HepG2 (cell line): ENCODE data around the gene DDX31. TPM values are rescaled to one million over a fixed set of nuclear protein-coding genes. Genes with fewer than 3 reads are reported as not detected.

ENCODE experiments used
- ATAC-seq: fragments of 200-7000 bp; cut with Tn5 transposase; 3 replicates; pipeline ENCODE4 v1.9.1; 2020; ENCODE audit warnings: mild to moderate bottlenecking, moderate library complexity
- BruUV-seq: library from RNA; stranded (reverse); fragments of 400-500 nt; replicated peaks from 2 replicates; lab custom pipeline; 2021; lab: Mats Ljungman, UMichigan
- CTCF ChIA-PET: fragments of 300-600 bp; formaldehyde crosslinking; extraction: SDS; loops from one replicate; lab custom pipeline; 2021; ENCODE audit warnings: low total read pairs, inconsistent platforms, low intra/inter-chr PET ratio; lab: Yijun Ruan, JAX
- POLR2A ChIA-PET: fragments of 350-600 bp; sonication (Branson Sonifier 250); formaldehyde crosslinking; loops from one replicate; lab custom pipeline; 2020; ENCODE audit warnings: antibody characterized with exemption, inconsistent platforms; lab: Yijun Ruan, JAX
- DNase-seq: peaks from one replicate; pipeline ENCODE4 v3.0.0-alpha.2; 2015; ENCODE audit warnings: low spot score
- FAIRE-seq: peaks from 3 replicates; lab custom pipeline; 2011; peaks lifted over from hg19 to GRCh38; lab: Jason Lieb, UNC
- H2AFZ ChIP-seq: one replicate; pipeline ENCODE4 v1.6.1; 2011; ENCODE audit warnings: low read length, inconsistent platforms
- H3K27ac ChIP-seq: fragments of 300-600 bp; 3 replicates; pipeline ENCODE4 v1.8.0; 2011; ENCODE audit warnings: mixed run types, mild to moderate bottlenecking, mixed read lengths, low read length, inconsistent platforms; ENCODE audit not compliant: insufficient read depth; ENCODE audit errors: extremely low read length
- H3K27me3 ChIP-seq, 2 experiments: fragments of 200-600 bp in 1 of 2; 2 replicates in 1 of 2; 3 replicates in 1 of 2; pipeline versions ENCODE4 v1.6.0 to v1.8.0; 2011; ENCODE audit warnings: low read length in 2 of 2, mild to moderate bottlenecking in 2 of 2, moderate library complexity in 2 of 2, inconsistent platforms in 1 of 2; ENCODE audit not compliant: insufficient read depth in 2 of 2, control insufficient read depth in 1 of 2
- H3K36me3 ChIP-seq, 2 experiments: fragments of 200-600 bp in 1 of 2; replicated peaks in 1 of 2; 2 replicates in 1 of 2; 3 replicates in 1 of 2; pipeline versions ENCODE4 v1.5.1 to v1.8.0; 2011; ENCODE audit warnings: low read length in 2 of 2, inconsistent platforms in 1 of 2; ENCODE audit not compliant: insufficient read depth in 2 of 2, control insufficient read depth in 1 of 2
- H3K4me1 ChIP-seq: 2 replicates; pipeline ENCODE4 v1.5.1; 2012; ENCODE audit warnings: low read length, inconsistent platforms; ENCODE audit not compliant: insufficient read depth
- H3K4me2 ChIP-seq: 2 replicates; pipeline ENCODE4 v1.6.0; 2011; ENCODE audit warnings: low read depth, low read length, inconsistent platforms
- H3K4me3 ChIP-seq, 3 experiments: fragments of 200-600 bp in 1 of 3; sonication (generic), shearing (Covaris generic) in 1 of 3; replicated peaks in 1 of 3; 2 replicates each; pipeline ENCODE4 v1.5.1; 2011 to 2016; ENCODE audit warnings: low read length in 3 of 3, inconsistent platforms in 2 of 3, low read depth in 2 of 3, mild to moderate bottlenecking in 2 of 3, control low read depth in 1 of 3, mixed read lengths in 1 of 3; ENCODE audit not compliant: insufficient read depth in 1 of 3
- H3K79me2 ChIP-seq: one replicate; pipeline ENCODE4 v1.6.1; 2011; ENCODE audit warnings: low read length, inconsistent platforms; ENCODE audit not compliant: insufficient read depth
- H3K9ac ChIP-seq: 2 replicates; pipeline ENCODE4 v1.6.0; 2011; ENCODE audit warnings: mild to moderate bottlenecking, low read depth, low read length, inconsistent platforms; ENCODE audit not compliant: insufficient read depth
- H3K9me3 ChIP-seq: 2 replicates; pipeline ENCODE4 v1.5.1; 2012; ENCODE audit warnings: mild to moderate bottlenecking, low read length
- H4K20me1 ChIP-seq: 2 replicates; pipeline ENCODE4 v1.6.0; 2011; ENCODE audit warnings: inconsistent platforms, mild to moderate bottlenecking, low read length, moderate library complexity; ENCODE audit not compliant: insufficient read depth
- ATF4 ChIP-seq, 2 experiments: fragments of 450-650 bp in 1 of 2; sonication (generic) in 1 of 2; formaldehyde crosslinking; IDR thresholded peaks; 2 replicates each; pipeline versions ENCODE4 v1.5.0 to v1.8.0; 2020 to 2022; ENCODE audit warnings: mild to moderate bottlenecking in 1 of 2, missing genetic modification reagents in 1 of 2
- HNRNPL ChIP-seq: fragments of 200-400 bp; formaldehyde crosslinking; IDR thresholded peaks from 2 replicates; pipeline ENCODE4 v1.6.1; 2017; ENCODE audit warnings: mild to moderate bottlenecking, low read depth, low read length
- HNRNPLL ChIP-seq: fragments of 200-400 bp; formaldehyde crosslinking; IDR thresholded peaks from 2 replicates; pipeline ENCODE4 v1.6.1; 2017; ENCODE audit warnings: mild to moderate bottlenecking, low read depth, low read length; ENCODE audit not compliant: poor library complexity, severe bottlenecking
- MNT ChIP-seq: fragments of 450-650 bp; IDR thresholded peaks from 2 replicates; pipeline ENCODE4 v1.6.1; 2016
- SMYD3 ChIP-seq: sonication (generic); formaldehyde crosslinking; IDR thresholded peaks from 2 replicates; pipeline ENCODE4 v1.8.1; 2023; ENCODE audit warnings: mild to moderate bottlenecking, missing genetic modification reagents
- ZMYM4 ChIP-seq: sonication (generic); formaldehyde crosslinking; IDR thresholded peaks from 2 replicates; pipeline ENCODE4 v1.8.1; 2023; ENCODE audit warnings: mild to moderate bottlenecking, missing genetic modification reagents
- ZNF430 ChIP-seq: sonication (generic); formaldehyde crosslinking; IDR thresholded peaks from 2 replicates; pipeline ENCODE4 v1.9.0; 2021; ENCODE audit warnings: mild to moderate bottlenecking, missing genetic modification reagents
- ZNF589 ChIP-seq: sonication (generic); formaldehyde crosslinking; conservative IDR thresholded peaks from 2 replicates; pipeline ENCODE4 v1.8.0; 2022; ENCODE audit warnings: mild to moderate bottlenecking, moderate library complexity, missing genetic modification reagents
- WGBS: methylation state at CpG from one replicate; pipeline ENCODE4 v1.1.6; 2017; ENCODE audit warnings: low lambda C conversion rate; 5-methylcytosine and 5-hydroxymethylcytosine counted together
- in situ Hi-C: cut with HindIII; loops from 2 replicates; pipeline ENCODE4 v1.10.0; 2017; ENCODE audit warnings: low pct_unique_long_range_greater_than_20kb; ENCODE audit not compliant: extremely low pct_ligation_motif_present
- intact Hi-C: fragments of 100-400 bp; cut with micrococcal nuclease; formaldehyde crosslinking; loops from one replicate; pipeline ENCODE4 v1.10.0; 2022; ENCODE audit not compliant: unreplicated experiment
- polyA plus RNA-seq, 8 experiments: library from polyadenylated mRNA; depleted of rRNA in 3 of 8; stranded (reverse) in 7 of 8; unstranded in 1 of 8; fragments of >200 nt; fragmentation: Illumina TruSeq in 4 of 8; extraction: Trizol in 4 of 8; gene quantifications; 2 replicates each; pipeline versions ENCODE4 v1.2.1 to v1.2.3, GENCODE V29; 2011 to 2016; ENCODE audit warnings: low read depth in 4 of 8, missing spikeins in 1 of 8, mixed read lengths in 1 of 8; ENCODE audit not compliant: insufficient read depth in 1 of 8
- total RNA-seq, 5 experiments: library from RNA; depleted of rRNA; stranded (reverse); fragments of >200 nt; fragmentation: Illumina TruSeq; extraction: Trizol; gene quantifications; 2 replicates each; pipeline ENCODE4 v1.2.3, GENCODE V29; 2016; ENCODE audit warnings: low read depth in 1 of 5
- TF ChIP-seq, protein P1 (sequence below): sonication (generic); formaldehyde crosslinking; IDR thresholded peaks from 2 replicates; pipeline ENCODE4 v1.8.1; 2023; ENCODE audit warnings: mild to moderate bottlenecking, missing genetic modification reagents
- TF ChIP-seq, protein P2 (sequence below): IDR thresholded peaks from 2 replicates; pipeline ENCODE4 v1.6.1; 2016; ENCODE audit warnings: missing compliant biosample characterization, missing genetic modification reagents, borderline replicate concordance

The DDX31 gene
- total and polyA plus RNA-seq, 2 of the 13 experiments (the other 11 are each of a cell fraction or from before 2014, with no cell fraction given), result 11.4 to 16.3 TPM

GRCh38 chr9:132583584-132584304 lies 86.0 kb downstream of the DDX31 start (continued):
- TF ChIP-seq MNT, result no peak
- TF ChIP-seq, protein P1, sequence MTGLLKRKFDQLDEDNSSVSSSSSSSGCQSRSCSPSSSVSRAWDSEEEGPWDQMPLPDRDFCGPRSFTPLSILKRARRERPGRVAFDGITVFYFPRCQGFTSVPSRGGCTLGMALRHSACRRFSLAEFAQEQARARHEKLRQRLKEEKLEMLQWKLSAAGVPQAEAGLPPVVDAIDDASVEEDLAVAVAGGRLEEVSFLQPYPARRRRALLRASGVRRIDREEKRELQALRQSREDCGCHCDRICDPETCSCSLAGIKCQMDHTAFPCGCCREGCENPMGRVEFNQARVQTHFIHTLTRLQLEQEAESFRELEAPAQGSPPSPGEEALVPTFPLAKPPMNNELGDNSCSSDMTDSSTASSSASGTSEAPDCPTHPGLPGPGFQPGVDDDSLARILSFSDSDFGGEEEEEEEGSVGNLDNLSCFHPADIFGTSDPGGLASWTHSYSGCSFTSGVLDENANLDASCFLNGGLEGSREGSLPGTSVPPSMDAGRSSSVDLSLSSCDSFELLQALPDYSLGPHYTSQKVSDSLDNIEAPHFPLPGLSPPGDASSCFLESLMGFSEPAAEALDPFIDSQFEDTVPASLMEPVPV (CRISPR knock-in tag), result no peak
- no peak for TF ChIP-seq SMYD3 (CRISPR knock-in tag)
- TF ChIP-seq, all 625 proteins: peak for 0

GRCh38 chr9:132582786-132583583 lies 86.8 kb downstream of the DDX31 start:
- no peak overlapping the region for H3K27ac ChIP-seq
- no peaks in the 10 kb centered on the region for H3K36me3 ChIP-seq
- no peaks in the 10 kb centered on the region for H3K9me3 ChIP-seq
- H3K4me1 ChIP-seq, result no peaks in the 10 kb centered on the region
- BruUV-seq, result no TSS peak
- TF ChIP-seq HNRNPLL, result no peak
- TF ChIP-seq HNRNPL, result no peak
- TF ChIP-seq ZMYM4 (CRISPR knock-in tag), result no peak
- TF ChIP-seq, protein P2, sequence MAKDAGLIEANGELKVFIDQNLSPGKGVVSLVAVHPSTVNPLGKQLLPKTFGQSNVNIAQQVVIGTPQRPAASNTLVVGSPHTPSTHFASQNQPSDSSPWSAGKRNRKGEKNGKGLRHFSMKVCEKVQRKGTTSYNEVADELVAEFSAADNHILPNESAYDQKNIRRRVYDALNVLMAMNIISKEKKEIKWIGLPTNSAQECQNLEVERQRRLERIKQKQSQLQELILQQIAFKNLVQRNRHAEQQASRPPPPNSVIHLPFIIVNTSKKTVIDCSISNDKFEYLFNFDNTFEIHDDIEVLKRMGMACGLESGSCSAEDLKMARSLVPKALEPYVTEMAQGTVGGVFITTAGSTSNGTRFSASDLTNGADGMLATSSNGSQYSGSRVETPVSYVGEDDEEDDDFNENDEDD (CRISPR knock-in tag), result no peak
- TF ChIP-seq ATF4 (CRISPR knock-in tag; IDR thresholded peaks at IDR 0.05), result no peak
- no peak for TF ChIP-seq ZNF589 (CRISPR knock-in tag)
- no peak for TF ChIP-seq ZNF430
- no peak overlapping the region for H3K4me2 ChIP-seq
- CTCF ChIA-PET, result no interaction called here
- POLR2A ChIA-PET, result no interaction called here
- intact Hi-C loops, result no loop called here
- WGBS, result 48% methylated on average over 16 of the region's 37 CpGs
- H2AFZ ChIP-seq, result no peak overlapping the region
- FAIRE-seq (no peak), ATAC-seq (no peak), DNase-seq (no peak)
- H4K20me1 ChIP-seq, result peaks cover 27% of the 10 kb centered on the region
- no peak overlapping the region for H3K4me3 ChIP-seq
- no peak overlapping the region for H3K9ac ChIP-seq
- H3K27me3 ChIP-seq, result peaks cover 19 to 81% of the 10 kb centered on the region in 2 experiments
- H3K79me2 ChIP-seq, result no peaks in the 10 kb centered on the region
- in situ Hi-C loops, result no loop called here
